Measurements from ENCODE around the gene DDX39B.
"Not testable (repeated sequence)": the region's sequence is repeated elsewhere in the genome, so short reads cannot be mapped to it uniquely, and the experiment has no call there.

DDX39B gene
- 168 to 282 (median 214) reads per million in 3 donors for total RNA-seq

DNA sequence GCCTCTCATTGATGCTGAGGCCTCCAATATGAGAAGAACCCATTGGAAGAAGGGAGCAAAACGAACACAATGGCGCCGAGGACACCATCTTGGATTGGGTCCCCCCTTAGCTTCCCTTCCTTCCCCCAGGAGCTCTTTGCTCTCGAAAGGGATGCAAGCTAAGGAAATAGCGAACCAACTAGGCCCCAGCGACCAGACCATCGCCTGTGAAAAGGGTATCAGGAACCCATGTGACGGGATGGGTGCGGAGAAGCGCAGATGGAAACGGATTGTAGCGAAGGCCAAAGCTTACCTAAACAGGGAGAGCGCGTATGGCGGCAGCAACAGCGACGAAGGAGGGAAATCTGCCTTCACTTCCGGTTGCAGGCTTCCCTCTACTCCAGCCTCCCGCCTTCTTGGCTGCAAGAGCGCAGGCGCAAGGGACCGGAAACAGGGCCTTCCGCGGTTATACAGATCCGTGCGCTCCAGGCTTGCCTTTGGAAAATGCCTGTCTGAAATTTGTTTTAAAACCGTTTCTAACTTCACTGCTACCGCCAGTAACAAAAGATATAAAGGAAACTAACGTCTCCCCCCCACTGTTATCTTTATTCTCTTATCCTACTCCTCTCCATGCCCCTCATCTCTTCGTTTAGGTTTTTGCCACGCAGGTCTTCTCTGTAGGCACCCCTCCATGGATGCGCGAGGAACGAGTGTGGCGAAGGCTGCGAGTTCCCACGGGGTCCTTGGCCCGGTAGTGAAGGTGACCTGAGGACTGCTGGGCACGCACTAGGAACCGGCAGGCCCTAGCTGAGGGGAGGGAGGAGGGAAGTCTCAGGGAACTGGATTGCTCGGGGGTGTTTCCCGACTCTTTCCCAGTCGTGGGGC is at the start of gene DDX39B:
TSS of gene DDX39B (minus strand) at position 346 of the 864 bp plus-strand sequence. CDS start 1,471 bp downstream, outside the sequence.
- no peaks in the 10 kb centered on the region for H3K9me3 ChIP-seq (ENCODE audit: control insufficient read depth, low read length)
- peak; percentile 87 to 92 (median 89) for DNase-seq
- H3K4me3 ChIP-seq (ENCODE audit: insufficient read depth, low read depth, low read length, poor library complexity, severe bottlenecking): peak within 1 kb of the TSS; percentile 61
- peaks cover 30% of the 10 kb centered on the region for H3K36me3 ChIP-seq (ENCODE audit: control insufficient read depth, insufficient read depth, low read length)
- peak within 1 kb of the TSS; percentile 93 for H3K27ac ChIP-seq (ENCODE audit: insufficient read depth, low read length, poor library complexity, severe bottlenecking)
- peaks cover 28% of the 10 kb centered on the region for H3K4me1 ChIP-seq (ENCODE audit: control insufficient read depth, insufficient read depth, low read length, poor library complexity, severe bottlenecking)
- H3K27me3 ChIP-seq (replicated peaks; ENCODE audit: control insufficient read depth, insufficient read depth, low read length, poor library complexity, severe bottlenecking): no peaks in the 10 kb centered on the region

- H3K4me3 ChIP-seq (ENCODE audit: insufficient read depth, low read depth, low read length, poor library complexity, severe bottlenecking); H3K27me3 ChIP-seq (replicated peaks; ENCODE audit: control insufficient read depth, insufficient read depth, low read length, poor library complexity, severe bottlenecking); H3K36me3 ChIP-seq (ENCODE audit: control insufficient read depth, insufficient read depth, low read length); DNase-seq; H3K27ac ChIP-seq (ENCODE audit: insufficient read depth, low read length, poor library complexity, severe bottlenecking); H3K9me3 ChIP-seq (ENCODE audit: control insufficient read depth, low read length): not testable (repeated sequence)
- peaks cover 57% of the 10 kb centered on the region for H3K4me1 ChIP-seq (ENCODE audit: control insufficient read depth, insufficient read depth, low read length, poor library complexity, severe bottlenecking)
These were observed 48.9 kb upstream of the DDX39B start for GRCh38 chr6:31590691-31591090.

- Histone ChIP-seq H3K9me3 (ENCODE audit: control insufficient read depth, low read length) (no peaks in the 10 kb centered on the region), H3K36me3 (ENCODE audit: control insufficient read depth, insufficient read depth, low read length) (no peaks in the 10 kb centered on the region), H3K4me3 (ENCODE audit: insufficient read depth, low read depth, low read length, poor library complexity, severe bottlenecking) (no peak overlapping the region), H3K27ac (ENCODE audit: insufficient read depth, low read length, poor library complexity, severe bottlenecking) (peak overlapping the region; percentile 95), H3K4me1 (ENCODE audit: control insufficient read depth, insufficient read depth, low read length, poor library complexity, severe bottlenecking) (peaks cover 67% of the 10 kb centered on the region), H3K27me3 (replicated peaks; ENCODE audit: control insufficient read depth, insufficient read depth, low read length, poor library complexity, severe bottlenecking) (no peaks in the 10 kb centered on the region)
- no peak for DNase-seq
These were observed 47.3 kb upstream of the DDX39B start for GRCh38 chr6:31588871-31589650.

DNA sequence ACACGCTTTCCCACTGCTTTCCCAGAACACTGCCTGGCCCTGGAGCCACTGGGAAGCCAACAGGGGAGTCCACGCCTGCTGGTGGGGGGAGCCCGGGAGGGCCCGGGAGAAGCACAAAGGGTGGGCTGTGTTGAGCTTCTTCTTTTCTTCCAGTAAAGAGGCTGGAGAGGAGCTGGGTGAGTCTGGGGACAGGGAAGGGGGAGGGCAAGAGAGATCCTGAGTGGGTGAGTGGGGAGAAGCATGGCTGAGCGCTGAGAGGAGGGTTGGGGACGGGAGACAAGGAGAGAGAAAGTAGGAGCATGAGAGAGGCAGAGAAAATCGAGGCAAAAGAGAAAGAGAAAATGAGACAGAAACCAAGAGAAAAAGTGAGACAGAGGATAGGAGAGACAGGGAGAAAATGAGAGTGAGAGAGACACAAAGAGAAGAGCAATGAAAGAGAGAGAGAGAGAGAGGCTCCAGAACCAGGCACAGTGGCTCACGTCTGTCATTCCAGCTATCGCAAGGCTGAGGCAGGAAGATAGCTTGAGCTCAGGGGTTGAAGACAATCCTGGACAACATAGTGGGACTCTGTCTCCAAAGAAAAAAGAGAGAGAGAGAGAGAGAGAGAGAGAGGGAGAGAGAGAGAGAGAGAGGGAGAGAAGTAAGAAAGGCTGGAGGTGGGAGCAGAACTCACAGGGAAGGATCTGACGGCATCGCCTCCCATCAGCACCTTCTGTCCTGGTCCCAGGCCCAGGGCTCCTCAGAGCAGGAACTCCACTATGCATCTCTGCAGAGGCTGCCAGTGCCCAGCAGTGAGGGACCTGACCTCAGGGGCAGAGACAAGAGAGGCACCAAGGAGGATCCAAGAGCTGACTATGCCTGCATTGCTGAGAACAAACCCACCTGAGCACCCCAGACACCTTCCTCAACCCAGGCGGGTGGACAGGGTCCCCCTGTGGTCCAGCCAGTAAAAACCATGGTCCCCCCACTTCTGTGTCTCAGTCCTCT is 46.3 kb upstream of the DDX39B start:
- Histone ChIP-seq H3K36me3 (ENCODE audit: control insufficient read depth, insufficient read depth, low read length) (no peaks in the 10 kb centered on the region), H3K27me3 (replicated peaks; ENCODE audit: control insufficient read depth, insufficient read depth, low read length, poor library complexity, severe bottlenecking) (no peaks in the 10 kb centered on the region), H3K4me1 (ENCODE audit: control insufficient read depth, insufficient read depth, low read length, poor library complexity, severe bottlenecking) (peaks cover 68% of the 10 kb centered on the region), H3K27ac (ENCODE audit: insufficient read depth, low read length, poor library complexity, severe bottlenecking) (peak overlapping the region; percentile 95), H3K9me3 (ENCODE audit: control insufficient read depth, low read length) (no peaks in the 10 kb centered on the region), H3K4me3 (ENCODE audit: insufficient read depth, low read depth, low read length, poor library complexity, severe bottlenecking) (peak overlapping the region; percentile 3)
- DNase-seq: no peak

- Histone ChIP-seq H3K27ac (ENCODE audit: insufficient read depth, low read length, poor library complexity, severe bottlenecking) (peak overlapping the region; percentile 95), H3K4me1 (ENCODE audit: control insufficient read depth, insufficient read depth, low read length, poor library complexity, severe bottlenecking) (peaks cover 65% of the 10 kb centered on the region), H3K4me3 (ENCODE audit: insufficient read depth, low read depth, low read length, poor library complexity, severe bottlenecking) (peak overlapping the region; percentile 27), H3K27me3 (replicated peaks; ENCODE audit: control insufficient read depth, insufficient read depth, low read length, poor library complexity, severe bottlenecking) (no peaks in the 10 kb centered on the region), H3K9me3 (ENCODE audit: control insufficient read depth, low read length) (no peaks in the 10 kb centered on the region), H3K36me3 (ENCODE audit: control insufficient read depth, insufficient read depth, low read length) (no peaks in the 10 kb centered on the region)
- no peak for DNase-seq
These were observed 44.9 kb upstream of the DDX39B start for GRCh38 chr6:31586599-31587281.

GRCh38 chr6:31586008-31586407 is 44.2 kb upstream of the DDX39B start, which contains the start of gene LST1:
Gene LST1 (plus strand): TSS chr6:31586277. CDS start chr6:31587300, 1,023 bp downstream.
- Histone ChIP-seq H3K4me1 (ENCODE audit: control insufficient read depth, insufficient read depth, low read length, poor library complexity, severe bottlenecking) (peaks cover 65% of the 10 kb centered on the region), H3K36me3 (ENCODE audit: control insufficient read depth, insufficient read depth, low read length) (no peaks in the 10 kb centered on the region), H3K9me3 (ENCODE audit: control insufficient read depth, low read length) (no peaks in the 10 kb centered on the region), H3K27ac (ENCODE audit: insufficient read depth, low read length, poor library complexity, severe bottlenecking) (peak within 1 kb of the TSS; percentile 95), H3K4me3 (ENCODE audit: insufficient read depth, low read depth, low read length, poor library complexity, severe bottlenecking) (peak within 1 kb of the TSS; percentile 27), H3K27me3 (replicated peaks; ENCODE audit: control insufficient read depth, insufficient read depth, low read length, poor library complexity, severe bottlenecking) (no peaks in the 10 kb centered on the region)
- DNase-seq: no peak

- H3K27me3 ChIP-seq (replicated peaks; ENCODE audit: control insufficient read depth, insufficient read depth, low read length, poor library complexity, severe bottlenecking): no peaks in the 10 kb centered on the region
- peaks cover 65% of the 10 kb centered on the region for H3K4me1 ChIP-seq (ENCODE audit: control insufficient read depth, insufficient read depth, low read length, poor library complexity, severe bottlenecking)
- DNase-seq: peak in 1 of 3 donors; percentile 28
- H3K36me3 ChIP-seq (ENCODE audit: control insufficient read depth, insufficient read depth, low read length): peaks cover 3% of the 10 kb centered on the region
- no peaks in the 10 kb centered on the region for H3K9me3 ChIP-seq (ENCODE audit: control insufficient read depth, low read length)
- peak overlapping the region; percentile 12 for H3K4me3 ChIP-seq (ENCODE audit: insufficient read depth, low read depth, low read length, poor library complexity, severe bottlenecking)
- H3K27ac ChIP-seq (ENCODE audit: insufficient read depth, low read length, poor library complexity, severe bottlenecking): peak overlapping the region; percentile 95
These were observed 43.7 kb upstream of the DDX39B start for GRCh38 chr6:31585491-31585890.

- H3K4me1 ChIP-seq (ENCODE audit: control insufficient read depth, insufficient read depth, low read length, poor library complexity, severe bottlenecking): peaks cover 76% of the 10 kb centered on the region
- no peaks in the 10 kb centered on the region for H3K9me3 ChIP-seq (ENCODE audit: control insufficient read depth, low read length)
- H3K36me3 ChIP-seq (ENCODE audit: control insufficient read depth, insufficient read depth, low read length): peaks cover 9% of the 10 kb centered on the region
- peak; percentile 64 to 69 (median 66) for DNase-seq
- H3K27me3 ChIP-seq (replicated peaks; ENCODE audit: control insufficient read depth, insufficient read depth, low read length, poor library complexity, severe bottlenecking): no peaks in the 10 kb centered on the region
- peak within 1 kb of the TSS; percentile 91 for H3K4me3 ChIP-seq (ENCODE audit: insufficient read depth, low read depth, low read length, poor library complexity, severe bottlenecking)
- H3K27ac ChIP-seq (ENCODE audit: insufficient read depth, low read length, poor library complexity, severe bottlenecking): peak within 1 kb of the TSS; percentile 95
These were observed 40.4 kb upstream of the DDX39B start, which contains the start of gene LTB for GRCh38 chr6:31582230-31582643. Gene LTB (minus strand): TSS chr6:31582424. CDS start chr6:31582417, 7 bp downstream.

Measured in effector memory CD4-positive, alpha-beta T cell (primary cell).